Fibroblast of lung (primary cell): ENCODE results near the gene BABAM2.

Experiments used
- EZH2 ChIP-seq: IDR thresholded peaks from 2 replicates; pipeline ENCODE4 v1.5.1; 2012; ENCODE audit warnings: low read length, control low read depth, mild to moderate bottlenecking; ENCODE audit errors: missing control alignments
- TF ChIP-seq, protein P1 (sequence below), 2 donors: IDR thresholded peaks in 1 of 2; conservative IDR thresholded peaks in 1 of 2; 1 replicate in 1 of 2; 2 replicates in 1 of 2; pipeline ENCODE4 v1.5.1; 2011 to 2012; ENCODE audit warnings: low read length in 2 of 2, control low read depth in 1 of 2, inconsistent platforms in 1 of 2, low read depth in 1 of 2, mild to moderate bottlenecking in 1 of 2

DNA sequence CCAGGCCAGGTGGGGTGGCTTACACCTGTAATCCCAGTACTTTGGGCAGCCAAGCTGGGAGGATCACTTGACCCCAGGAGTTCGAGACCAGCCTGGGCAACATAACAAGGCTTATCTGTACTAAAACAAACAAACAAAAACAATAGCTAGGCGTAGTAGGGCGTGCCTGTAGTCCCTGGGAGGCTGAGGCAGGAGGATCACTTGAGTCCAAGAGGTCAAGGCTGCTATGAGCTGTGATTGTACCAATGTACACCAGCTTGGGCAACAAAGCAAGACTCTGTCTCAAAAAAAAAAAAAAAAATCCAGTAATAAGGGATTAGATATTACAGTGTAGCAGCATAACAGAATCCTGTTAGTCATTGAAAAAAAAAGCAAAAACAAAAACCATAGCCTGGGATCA, 279.0 kb downstream of the BABAM2 start:
- TF ChIP-seq, protein P1, sequence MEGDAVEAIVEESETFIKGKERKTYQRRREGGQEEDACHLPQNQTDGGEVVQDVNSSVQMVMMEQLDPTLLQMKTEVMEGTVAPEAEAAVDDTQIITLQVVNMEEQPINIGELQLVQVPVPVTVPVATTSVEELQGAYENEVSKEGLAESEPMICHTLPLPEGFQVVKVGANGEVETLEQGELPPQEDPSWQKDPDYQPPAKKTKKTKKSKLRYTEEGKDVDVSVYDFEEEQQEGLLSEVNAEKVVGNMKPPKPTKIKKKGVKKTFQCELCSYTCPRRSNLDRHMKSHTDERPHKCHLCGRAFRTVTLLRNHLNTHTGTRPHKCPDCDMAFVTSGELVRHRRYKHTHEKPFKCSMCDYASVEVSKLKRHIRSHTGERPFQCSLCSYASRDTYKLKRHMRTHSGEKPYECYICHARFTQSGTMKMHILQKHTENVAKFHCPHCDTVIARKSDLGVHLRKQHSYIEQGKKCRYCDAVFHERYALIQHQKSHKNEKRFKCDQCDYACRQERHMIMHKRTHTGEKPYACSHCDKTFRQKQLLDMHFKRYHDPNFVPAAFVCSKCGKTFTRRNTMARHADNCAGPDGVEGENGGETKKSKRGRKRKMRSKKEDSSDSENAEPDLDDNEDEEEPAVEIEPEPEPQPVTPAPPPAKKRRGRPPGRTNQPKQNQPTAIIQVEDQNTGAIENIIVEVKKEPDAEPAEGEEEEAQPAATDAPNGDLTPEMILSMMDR (conservative IDR thresholded peaks at IDR 0.05 in 1 of 2, IDR thresholded peaks at IDR 0.05 in 1 of 2; ENCODE audit: low read depth in 1 of 2, low read length in 2 of 2) = no peak
- TF ChIP-seq EZH2 = no peak
